Aorta (tissue), 5 donors: ENCODE results near the gene SETX. TPM values are rescaled to one million over a fixed set of nuclear protein-coding genes. Genes with fewer than 3 reads are reported as not detected.

ENCODE experiments used
- ATAC-seq: fragments of 200-7000 bp; cut with Tn5 transposase; one replicate; pipeline ENCODE4 v1.9.1; 2022; ENCODE audit warnings: moderate library complexity; ENCODE audit not compliant: low FRiP score
- DNase-seq, 2 donors: peaks; one replicate each; pipeline ENCODE4 v3.0.0-alpha.2; 2020
- H3K27ac ChIP-seq, 2 donors: one replicate each; pipeline ENCODE4 v1.5.1; 2013; ENCODE audit warnings: low read length in 2 of 2, mild to moderate bottlenecking in 2 of 2, moderate library complexity in 2 of 2, control low read depth in 1 of 2, inconsistent platforms in 1 of 2, low read depth in 1 of 2
- H3K27me3 ChIP-seq, 2 donors: one replicate each; pipeline ENCODE4 v1.6.1; 2013; ENCODE audit warnings: control low read depth in 1 of 2, low read length in 1 of 2, mild to moderate bottlenecking in 1 of 2, moderate library complexity in 1 of 2; ENCODE audit not compliant: insufficient read depth in 2 of 2, control insufficient read depth in 1 of 2
- H3K36me3 ChIP-seq, 2 donors: one replicate each; pipeline ENCODE4 v1.6.1; 2013; ENCODE audit warnings: control low read depth in 1 of 2, low read length in 1 of 2, mild to moderate bottlenecking in 1 of 2; ENCODE audit not compliant: insufficient read depth in 2 of 2, control insufficient read depth in 1 of 2
- H3K4me1 ChIP-seq, 2 donors: one replicate each; pipeline ENCODE4 v1.6.1; 2013; ENCODE audit warnings: low read length in 2 of 2, control low read depth in 1 of 2, mild to moderate bottlenecking in 1 of 2, moderate library complexity in 1 of 2; ENCODE audit not compliant: insufficient read depth in 2 of 2, control insufficient read depth in 1 of 2
- H3K4me3 ChIP-seq, 2 donors: one replicate each; pipeline ENCODE4 v1.5.1; 2013; ENCODE audit warnings: low read length in 2 of 2, control low read depth in 1 of 2, mild to moderate bottlenecking in 1 of 2
- H3K9me3 ChIP-seq: one replicate; pipeline ENCODE4 v1.6.1; 2013; ENCODE audit warnings: mild to moderate bottlenecking, low read length; ENCODE audit not compliant: control insufficient read depth
- WGBS, 2 donors: extraction: QIAGEN DNeasy Blood & Tissue Kit; methylation state at CpG; one replicate each; pipeline ENCODE4 v1.1.7; 2013; 5-methylcytosine and 5-hydroxymethylcytosine counted together
- intact Hi-C, 2 donors: fragments of 100-400 bp; cut with DNase I; formaldehyde crosslinking; loops; one replicate each; pipeline versions ENCODE4 v1.14.2 to v1.15.0; 2022
- polyA plus RNA-seq, 2 donors: library from polyadenylated mRNA; stranded (reverse); fragments of 200-250 nt; gene quantifications; one replicate each; pipeline ENCODE4 v1.2.3, GENCODE V29; 2013
- total RNA-seq, 2 donors: library from RNA; stranded (reverse); fragmentation: NEBNext Ultra II Directional; extraction: Animal tissue kit (Norgen Biotek cat#: 25700); gene quantifications; one replicate each; pipeline ENCODE4 v1.2.1, GENCODE V29; 2021
- donor health status: healthy with polysubstance abuse.
- donor health status: Bipolar disorder and iron deficiency.
- donor health status: DM: no; HTN: no; CAD: no.
- donor health status: DM: no; HTN: no; CAD: no.
- donor health status: DM: yes; HTN: yes; CAD: no.

The SETX gene
- total and polyA plus RNA-seq, 4 donors = 9.5 to 67.9 (median 35.8) TPM

- peaks cover 3 to 4% of the 10 kb centered on the region in 2 donors for H3K36me3 ChIP-seq
- H3K27me3 ChIP-seq = no peaks in the 10 kb centered on the region
- no peaks in the 10 kb centered on the region for H3K9me3 ChIP-seq
- no peak overlapping the region for H3K4me3 ChIP-seq
- 62 to 77% methylated on average over 4 of the region's 4 CpGs for WGBS, 2 donors
- DNase-seq (no peak), ATAC-seq (no peak)
- H3K27ac ChIP-seq = no peak overlapping the region
- intact Hi-C loops = no loop called here
- no peaks in the 10 kb centered on the region for H3K4me1 ChIP-seq
Measured at GRCh38 chr9:132311978-132312377, 42.8 kb downstream of the SETX start.

DNA sequence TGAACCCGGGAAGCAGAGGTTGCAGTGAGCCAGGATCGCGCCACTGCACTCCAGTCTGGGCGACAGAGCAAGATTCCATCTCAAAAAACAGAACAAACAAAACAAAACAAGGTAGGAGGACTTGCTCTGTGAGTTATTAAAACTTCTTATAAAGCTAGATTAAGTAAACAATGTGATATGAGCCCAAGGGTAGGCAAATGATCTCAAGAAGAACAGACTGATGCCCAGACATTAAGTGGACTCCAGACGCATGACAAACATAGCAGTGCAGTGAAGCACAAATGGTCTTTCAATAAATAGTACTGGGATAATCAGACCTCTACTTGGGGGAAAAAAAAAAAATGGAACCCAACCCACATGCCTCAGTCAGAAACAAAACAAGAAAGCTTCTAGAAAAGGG, 45.7 kb downstream of the SETX start:
- intact Hi-C loops = no loop called here
- Histone ChIP-seq H3K27me3 (no peaks in the 10 kb centered on the region), H3K4me1 (peaks cover 0 to 2% of the 10 kb centered on the region in 2 donors), H3K36me3 (peaks cover 4 to 5% of the 10 kb centered on the region in 2 donors), H3K9me3 (no peaks in the 10 kb centered on the region), H3K27ac (no peak overlapping the region), H3K4me3 (no peak overlapping the region)
- 97 to 98% methylated on average over 5 of the region's 5 CpGs for WGBS, 2 donors
- ATAC-seq = no peak
- no peak for DNase-seq

GRCh38 chr9:132301521-132301920, 53.3 kb downstream of the SETX start:
- H3K27ac ChIP-seq = no peak overlapping the region
- no peak for ATAC-seq
- intact Hi-C loops = no loop called here
- H3K9me3 ChIP-seq = no peaks in the 10 kb centered on the region
- peaks cover 0 to 4% of the 10 kb centered on the region in 2 donors for H3K36me3 ChIP-seq
- no peak for DNase-seq
- no peaks in the 10 kb centered on the region for H3K27me3 ChIP-seq
- WGBS, 2 donors = 96 to 97% methylated on average over 6 of the region's 6 CpGs
- no peak overlapping the region for H3K4me3 ChIP-seq
- no peaks in the 10 kb centered on the region for H3K4me1 ChIP-seq

GRCh38 chr9:132299221-132299620, 55.6 kb downstream of the SETX start:
- H3K27me3 ChIP-seq = no peaks in the 10 kb centered on the region
- intact Hi-C loops = no loop called here
- no peak for ATAC-seq
- no peak overlapping the region for H3K27ac ChIP-seq
- DNase-seq = no peak
- no peaks in the 10 kb centered on the region for H3K4me1 ChIP-seq
- H3K36me3 ChIP-seq = peaks cover 7 to 8% of the 10 kb centered on the region in 2 donors
- H3K9me3 ChIP-seq = no peaks in the 10 kb centered on the region
- no peak overlapping the region for H3K4me3 ChIP-seq

- WGBS, 2 donors = 92 to 95% methylated on average over 2 of the region's 2 CpGs
- no peak for DNase-seq
- Histone ChIP-seq H3K4me1 (no peaks in the 10 kb centered on the region), H3K27ac (no peak overlapping the region), H3K36me3 (peaks cover 7 to 9% of the 10 kb centered on the region in 2 donors), H3K4me3 (no peak overlapping the region), H3K27me3 (no peaks in the 10 kb centered on the region), H3K9me3 (no peaks in the 10 kb centered on the region)
- intact Hi-C loops = no loop called here
- ATAC-seq = no peak
Measured at GRCh38 chr9:132295181-132295580, 59.6 kb downstream of the SETX start.

DNA sequence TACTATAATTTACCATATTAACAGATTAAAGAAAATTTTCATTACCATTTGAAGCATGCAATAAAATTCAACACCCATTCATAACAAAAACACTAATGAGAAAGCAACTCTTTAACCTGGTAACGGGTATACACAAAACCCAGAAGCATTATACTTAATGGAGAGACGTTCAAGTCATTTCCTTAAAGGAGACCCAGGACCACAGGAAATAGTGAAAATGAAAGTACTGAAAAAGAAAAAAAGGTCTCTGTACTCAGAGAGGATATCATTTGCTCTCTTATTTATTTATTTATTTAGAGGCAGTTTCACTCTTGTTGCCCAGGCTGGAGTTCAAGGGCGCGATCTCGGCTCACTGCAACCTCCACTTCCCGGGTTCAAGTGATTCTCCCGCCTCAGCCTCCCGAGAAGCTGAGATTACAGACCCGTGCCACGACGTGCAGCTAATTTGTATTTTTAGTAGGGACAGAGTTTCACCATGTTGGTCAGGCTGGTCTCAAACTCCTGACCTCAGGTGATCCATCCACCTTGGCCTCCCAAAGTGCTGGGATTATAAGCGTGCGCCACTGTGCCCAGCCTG, 61.6 kb downstream of the SETX start:
- Histone ChIP-seq H3K27me3 (no peaks in the 10 kb centered on the region), H3K4me1 (peaks cover 0 to 2% of the 10 kb centered on the region in 2 donors), H3K9me3 (no peaks in the 10 kb centered on the region), H3K36me3 (peaks cover 3 to 9% of the 10 kb centered on the region in 2 donors), H3K4me3 (no peak overlapping the region), H3K27ac (no peak overlapping the region)
- intact Hi-C loops = no loop called here
- 94 to 95% methylated on average over 13 of the region's 13 CpGs for WGBS, 2 donors
- DNase-seq (no peak), ATAC-seq (no peak)

- intact Hi-C loops = no loop called here
- H3K27ac ChIP-seq = no peak overlapping the region
- no peak overlapping the region for H3K4me3 ChIP-seq
- 51 to 61% methylated on average over 2 of the region's 2 CpGs for WGBS, 2 donors
- no peaks in the 10 kb centered on the region for H3K27me3 ChIP-seq
- DNase-seq (no peak), ATAC-seq (no peak)
- H3K9me3 ChIP-seq = no peaks in the 10 kb centered on the region
- peaks cover 6 to 8% of the 10 kb centered on the region in 2 donors for H3K36me3 ChIP-seq
- peaks cover 0 to 2% of the 10 kb centered on the region in 2 donors for H3K4me1 ChIP-seq
Measured at GRCh38 chr9:132288966-132289365, 65.8 kb downstream of the SETX start.

DNA sequence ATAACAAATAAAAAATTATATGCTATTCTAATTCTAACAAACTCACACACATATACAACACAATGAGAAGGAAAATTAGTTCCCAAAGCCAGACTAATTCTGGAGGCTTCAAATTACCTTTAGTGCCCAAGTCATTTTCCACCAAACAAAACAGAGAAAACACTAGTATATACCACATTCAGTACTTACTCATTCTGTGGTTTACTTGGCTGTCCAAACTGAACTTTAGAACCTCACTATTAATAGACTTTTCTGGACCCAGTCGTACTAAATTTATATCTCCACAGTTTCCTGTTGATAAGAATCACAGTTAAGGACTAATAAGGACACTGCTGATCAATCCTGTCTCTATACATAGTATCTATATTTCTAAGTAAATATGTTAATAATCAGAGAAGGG, 66.4 kb downstream of the SETX start:
- H3K27ac ChIP-seq = no peak overlapping the region
- H3K36me3 ChIP-seq = peaks cover 6 to 8% of the 10 kb centered on the region in 2 donors
- no peaks in the 10 kb centered on the region for H3K9me3 ChIP-seq
- intact Hi-C loops = no loop called here
- DNase-seq (no peak), ATAC-seq (no peak)
- H3K4me3 ChIP-seq = no peak overlapping the region
- H3K4me1 ChIP-seq = peaks cover 0 to 2% of the 10 kb centered on the region in 2 donors
- WGBS, 2 donors = 0 to 3% methylated on average over 1 of the region's 1 CpG
- H3K27me3 ChIP-seq = no peaks in the 10 kb centered on the region

DNA sequence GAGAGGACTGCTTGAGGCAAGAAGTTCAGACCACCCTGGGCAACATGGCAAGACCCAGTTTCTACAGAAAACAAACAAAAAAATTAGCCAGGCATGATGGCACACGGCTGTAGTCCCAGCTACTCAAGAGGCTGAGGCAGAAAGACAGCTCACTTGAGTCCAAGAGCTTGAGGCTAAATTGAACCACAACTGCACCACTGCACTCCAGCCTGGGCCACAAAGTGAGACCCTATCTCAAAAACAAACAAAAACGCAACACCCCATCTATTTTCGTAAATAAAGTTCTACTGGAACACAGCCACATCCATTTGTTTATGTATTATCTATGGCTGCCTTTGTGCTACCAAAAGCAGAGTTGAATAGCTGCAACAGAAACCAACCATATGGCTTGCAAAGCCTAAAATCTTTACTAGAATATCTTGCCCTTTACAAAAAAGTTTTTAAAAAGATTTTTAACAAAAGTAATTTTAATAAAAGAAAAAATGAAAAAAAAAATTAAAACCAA, 67.5 kb downstream of the SETX start:
- H3K36me3 ChIP-seq = peaks cover 6 to 8% of the 10 kb centered on the region in 2 donors
- intact Hi-C loops = no loop called here
- no peaks in the 10 kb centered on the region for H3K9me3 ChIP-seq
- no peak overlapping the region for H3K27ac ChIP-seq
- DNase-seq (no peak), ATAC-seq (no peak)
- peaks cover 0 to 2% of the 10 kb centered on the region in 2 donors for H3K4me1 ChIP-seq
- no peaks in the 10 kb centered on the region for H3K27me3 ChIP-seq
- no peak overlapping the region for H3K4me3 ChIP-seq
- 68 to 76% methylated on average over 3 of the region's 3 CpGs for WGBS, 2 donors
